Measurements from ENCODE around the gene IMPG2. TPM values are rescaled to one million over a fixed set of nuclear protein-coding genes. Genes with fewer than 3 reads are reported as not detected.

IMPG2 gene
- total RNA-seq, 1 donor from 2014 or later, result 2.4 TPM

GRCh38 chr3:101279162-101279561 lies 41.2 kb downstream of the IMPG2 start:
- no peak for DNase-seq
- no peak for TF ChIP-seq CTCF (IDR thresholded peaks at IDR 0.05; ENCODE audit: partially characterized antibody, unreplicated experiment)
- H3K27me3 Mint-ChIP-seq (ENCODE audit: unreplicated experiment), result no peaks in the 10 kb centered on the region
- no peak overlapping the region for H3K27ac Mint-ChIP-seq (ENCODE audit: unreplicated experiment)
- H3K4me1 Mint-ChIP-seq (ENCODE audit: low read depth, unreplicated experiment), result no peaks in the 10 kb centered on the region
- no peaks in the 10 kb centered on the region for H3K9me3 Mint-ChIP-seq (ENCODE audit: unreplicated experiment)
- no peak overlapping the region for H3K4me3 Mint-ChIP-seq (ENCODE audit: unreplicated experiment)
- H3K36me3 Mint-ChIP-seq (ENCODE audit: unreplicated experiment), result no peaks in the 10 kb centered on the region

DNA sequence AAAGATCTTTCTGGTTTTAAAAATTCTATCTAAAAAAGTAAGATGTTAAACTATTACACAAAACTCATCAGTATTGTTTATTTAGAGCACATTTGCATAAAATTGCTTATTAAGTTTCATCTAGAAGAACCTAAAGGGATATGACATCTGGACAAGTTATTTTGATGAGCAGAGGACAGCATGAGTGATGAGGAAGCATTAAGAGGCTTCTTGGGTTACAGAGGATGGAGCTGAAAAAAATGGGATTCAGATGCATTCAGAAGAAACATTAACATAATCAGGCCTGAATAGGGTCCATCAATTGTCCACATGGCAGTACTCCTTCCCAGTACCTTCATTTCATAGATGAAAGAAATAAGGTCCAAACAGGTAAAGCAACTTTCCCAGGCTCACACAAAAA lies 41.6 kb downstream of the IMPG2 start:
- H3K36me3 Mint-ChIP-seq (ENCODE audit: unreplicated experiment), result no peaks in the 10 kb centered on the region
- no peak overlapping the region for H3K4me3 Mint-ChIP-seq (ENCODE audit: unreplicated experiment)
- no peak overlapping the region for H3K27ac Mint-ChIP-seq (ENCODE audit: unreplicated experiment)
- H3K27me3 Mint-ChIP-seq (ENCODE audit: unreplicated experiment), result no peaks in the 10 kb centered on the region
- no peak for DNase-seq
- TF ChIP-seq CTCF (IDR thresholded peaks at IDR 0.05; ENCODE audit: partially characterized antibody, unreplicated experiment), result no peak
- H3K4me1 Mint-ChIP-seq (ENCODE audit: low read depth, unreplicated experiment), result no peaks in the 10 kb centered on the region
- no peaks in the 10 kb centered on the region for H3K9me3 Mint-ChIP-seq (ENCODE audit: unreplicated experiment)

DNA sequence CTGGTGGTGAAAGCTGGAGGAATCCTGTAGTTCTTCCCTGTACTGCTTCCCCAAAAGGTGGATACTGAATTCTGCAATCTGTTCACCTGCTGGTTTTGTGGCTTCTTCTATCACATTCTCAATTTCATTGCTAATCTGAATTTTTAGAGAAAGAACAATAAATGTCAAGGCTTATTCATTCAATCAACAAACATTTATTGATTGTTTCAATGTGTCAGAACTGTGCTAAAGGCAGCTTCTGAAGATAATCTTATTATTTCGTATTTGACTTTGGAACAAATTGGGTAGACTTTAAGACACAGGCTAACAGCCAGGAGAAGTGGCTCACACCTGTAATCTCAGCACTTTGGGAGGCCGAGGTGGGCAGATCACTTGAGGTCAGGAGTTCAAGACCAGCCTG lies 46.8 kb downstream of the IMPG2 start:
- no peak for TF ChIP-seq CTCF (IDR thresholded peaks at IDR 0.05; ENCODE audit: partially characterized antibody, unreplicated experiment)
- Mint-ChIP-seq H3K9me3 (ENCODE audit: unreplicated experiment) (no peaks in the 10 kb centered on the region), H3K27me3 (ENCODE audit: unreplicated experiment) (no peaks in the 10 kb centered on the region), H3K36me3 (ENCODE audit: unreplicated experiment) (no peaks in the 10 kb centered on the region), H3K4me3 (ENCODE audit: unreplicated experiment) (no peak overlapping the region), H3K27ac (ENCODE audit: unreplicated experiment) (no peak overlapping the region), H3K4me1 (ENCODE audit: low read depth, unreplicated experiment) (no peaks in the 10 kb centered on the region)
- DNase-seq, result no peak

GRCh38 chr3:101273156-101273555 lies 47.2 kb downstream of the IMPG2 start:
- Mint-ChIP-seq H3K27me3 (ENCODE audit: unreplicated experiment) (no peaks in the 10 kb centered on the region), H3K36me3 (ENCODE audit: unreplicated experiment) (no peaks in the 10 kb centered on the region), H3K9me3 (ENCODE audit: unreplicated experiment) (no peaks in the 10 kb centered on the region), H3K27ac (ENCODE audit: unreplicated experiment) (no peak overlapping the region), H3K4me3 (ENCODE audit: unreplicated experiment) (no peak overlapping the region), H3K4me1 (ENCODE audit: low read depth, unreplicated experiment) (no peaks in the 10 kb centered on the region)
- no peak for TF ChIP-seq CTCF (IDR thresholded peaks at IDR 0.05; ENCODE audit: partially characterized antibody, unreplicated experiment)
- no peak for DNase-seq

DNA sequence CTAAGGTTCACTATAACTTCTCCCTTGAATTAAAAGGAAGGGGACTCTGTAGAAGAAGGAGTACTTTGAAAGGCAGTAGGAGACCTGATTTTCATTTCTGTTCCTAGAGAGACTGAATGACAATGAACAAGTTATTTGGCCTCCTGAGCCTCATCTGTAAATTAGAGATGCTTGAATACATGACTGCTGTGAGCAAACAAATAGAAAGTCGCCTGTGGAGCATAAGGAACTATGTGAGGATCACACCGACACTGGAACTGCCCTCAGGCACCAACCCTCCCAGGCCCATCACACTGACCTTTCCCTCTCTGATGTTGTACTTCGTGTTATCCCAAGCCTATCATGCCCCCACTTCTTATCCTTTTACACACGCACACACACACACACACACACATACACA lies 48.6 kb downstream of the IMPG2 start:
- H3K9me3 Mint-ChIP-seq (ENCODE audit: unreplicated experiment), result no peaks in the 10 kb centered on the region
- DNase-seq, result no peak
- no peaks in the 10 kb centered on the region for H3K27me3 Mint-ChIP-seq (ENCODE audit: unreplicated experiment)
- no peaks in the 10 kb centered on the region for H3K4me1 Mint-ChIP-seq (ENCODE audit: low read depth, unreplicated experiment)
- H3K4me3 Mint-ChIP-seq (ENCODE audit: unreplicated experiment), result no peak overlapping the region
- TF ChIP-seq CTCF (IDR thresholded peaks at IDR 0.05; ENCODE audit: partially characterized antibody, unreplicated experiment), result no peak
- H3K36me3 Mint-ChIP-seq (ENCODE audit: unreplicated experiment), result no peaks in the 10 kb centered on the region
- H3K27ac Mint-ChIP-seq (ENCODE audit: unreplicated experiment), result no peak overlapping the region
